Mucosa of stomach (tissue), 1 donor: ENCODE results near the gene GRHL3.

Experiments used
- H3K27me3 ChIP-seq: one replicate; pipeline ENCODE4 v1.7.0; 2013; ENCODE audit warnings: mild to moderate bottlenecking, low read length; ENCODE audit not compliant: control insufficient read depth, insufficient read depth
- H3K36me3 ChIP-seq: one replicate; pipeline ENCODE4 v1.7.0; 2013; ENCODE audit warnings: low read length; ENCODE audit not compliant: control insufficient read depth, insufficient read depth
- H3K4me1 ChIP-seq: one replicate; pipeline ENCODE4 v1.7.0; 2013; ENCODE audit warnings: mild to moderate bottlenecking, low read length; ENCODE audit not compliant: control insufficient read depth, insufficient read depth
- H3K4me3 ChIP-seq: one replicate; pipeline ENCODE4 v1.7.0; 2013; ENCODE audit warnings: low read length
- H3K9ac ChIP-seq: one replicate; pipeline ENCODE4 v1.7.0; 2013; ENCODE audit warnings: mild to moderate bottlenecking, low read length, moderate library complexity
- H3K9me3 ChIP-seq: one replicate; pipeline ENCODE4 v1.7.0; 2013; ENCODE audit warnings: mild to moderate bottlenecking, low read length, moderate library complexity; ENCODE audit not compliant: control insufficient read depth
- donor health status: Pancreatic carcinoma.

Gene GRHL3

DNA sequence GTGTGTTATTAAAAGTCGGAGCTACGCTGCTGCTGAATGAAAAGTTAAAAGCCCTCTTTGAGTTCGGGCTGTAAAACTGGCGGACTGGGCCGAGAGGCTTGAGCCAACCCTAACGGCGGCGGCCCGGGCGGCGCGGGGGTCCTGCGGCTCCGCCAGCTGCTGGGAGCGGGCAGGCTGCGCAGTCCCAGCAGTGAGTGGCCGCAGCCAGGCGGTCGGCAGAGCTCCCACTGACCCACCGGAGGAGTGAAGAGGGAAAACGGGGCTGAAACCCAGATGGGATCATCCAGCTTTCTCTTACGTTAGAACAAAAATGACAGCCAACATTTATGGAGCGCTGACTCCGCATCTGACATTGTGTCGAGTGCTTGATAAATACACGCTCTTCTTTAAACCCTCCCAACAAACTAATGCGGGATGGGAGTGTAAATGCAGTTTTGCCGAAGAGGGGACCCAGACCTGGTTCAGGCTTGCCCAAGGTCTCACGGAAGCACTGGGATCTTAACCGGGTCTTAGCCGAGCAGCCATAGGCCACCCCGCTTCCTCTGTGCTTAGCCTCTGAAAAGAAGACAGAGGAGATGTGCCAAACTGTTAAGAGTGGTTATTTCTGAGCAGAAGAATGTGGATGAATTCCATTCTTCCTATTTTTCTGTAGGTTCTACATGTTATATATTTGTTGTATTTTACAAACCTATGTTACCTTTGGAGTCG, 3.5 kb downstream of the GRHL3 start:
- H3K4me1 ChIP-seq = peaks cover 55% of the 10 kb centered on the region

DNA sequence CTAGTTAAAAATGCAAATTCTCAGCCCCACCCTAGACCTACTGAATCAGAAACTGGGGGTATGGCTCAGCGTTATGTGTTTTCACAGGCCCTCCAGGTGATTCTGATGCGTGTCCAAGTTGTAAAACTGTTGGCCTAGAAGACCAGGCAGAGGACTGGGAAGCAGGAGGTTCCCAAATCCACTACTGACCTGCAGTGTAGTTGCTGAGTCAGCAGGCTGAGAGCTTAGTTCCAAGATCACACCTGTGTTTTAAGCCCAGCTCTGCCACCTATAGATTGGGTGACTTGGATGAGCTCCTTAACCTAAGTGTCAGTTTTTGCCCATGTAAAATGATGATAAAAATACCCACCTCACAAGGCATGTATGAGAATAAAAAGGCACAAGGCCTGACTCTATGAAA, 4.1 kb downstream of the GRHL3 start:
- Histone ChIP-seq H3K9me3 (no peaks in the 10 kb centered on the region), H3K27me3 (no peaks in the 10 kb centered on the region), H3K4me1 (peaks cover 55% of the 10 kb centered on the region), H3K36me3 (no peaks in the 10 kb centered on the region), H3K4me3 (no peak overlapping the region), H3K9ac (no peak overlapping the region)

More for the DNA sequence above, 3.5 kb downstream of the GRHL3 start:
- H3K27me3 ChIP-seq = no peaks in the 10 kb centered on the region
- no peaks in the 10 kb centered on the region for H3K9me3 ChIP-seq
- peak overlapping the region; percentile 35 for H3K4me3 ChIP-seq
- no peaks in the 10 kb centered on the region for H3K36me3 ChIP-seq
- H3K9ac ChIP-seq = peak overlapping the region; percentile 83

DNA sequence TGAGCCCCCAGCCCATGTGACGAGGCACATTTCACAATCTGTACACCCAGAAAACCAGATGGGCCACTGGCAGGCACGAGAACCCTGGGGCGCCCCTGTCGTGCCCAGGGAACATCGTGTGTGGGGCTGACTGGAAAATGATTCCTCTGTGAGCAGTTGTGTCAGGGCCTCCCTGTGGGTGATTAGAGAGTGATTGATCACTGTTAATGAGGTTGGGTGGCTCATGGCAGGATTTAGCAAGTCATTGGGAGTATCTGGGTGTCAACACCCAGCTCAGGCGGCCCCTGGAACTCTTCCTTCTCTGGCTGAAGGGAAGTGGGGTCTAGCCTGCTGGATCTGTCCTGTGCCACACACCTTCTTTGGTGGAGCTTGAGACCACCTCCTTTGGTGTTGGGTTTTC, 5.7 kb downstream of the GRHL3 start:
- Histone ChIP-seq H3K36me3 (no peaks in the 10 kb centered on the region), H3K4me1 (peaks cover 39% of the 10 kb centered on the region), H3K9ac (no peak overlapping the region), H3K4me3 (no peak overlapping the region), H3K9me3 (no peaks in the 10 kb centered on the region), H3K27me3 (no peaks in the 10 kb centered on the region)

DNA sequence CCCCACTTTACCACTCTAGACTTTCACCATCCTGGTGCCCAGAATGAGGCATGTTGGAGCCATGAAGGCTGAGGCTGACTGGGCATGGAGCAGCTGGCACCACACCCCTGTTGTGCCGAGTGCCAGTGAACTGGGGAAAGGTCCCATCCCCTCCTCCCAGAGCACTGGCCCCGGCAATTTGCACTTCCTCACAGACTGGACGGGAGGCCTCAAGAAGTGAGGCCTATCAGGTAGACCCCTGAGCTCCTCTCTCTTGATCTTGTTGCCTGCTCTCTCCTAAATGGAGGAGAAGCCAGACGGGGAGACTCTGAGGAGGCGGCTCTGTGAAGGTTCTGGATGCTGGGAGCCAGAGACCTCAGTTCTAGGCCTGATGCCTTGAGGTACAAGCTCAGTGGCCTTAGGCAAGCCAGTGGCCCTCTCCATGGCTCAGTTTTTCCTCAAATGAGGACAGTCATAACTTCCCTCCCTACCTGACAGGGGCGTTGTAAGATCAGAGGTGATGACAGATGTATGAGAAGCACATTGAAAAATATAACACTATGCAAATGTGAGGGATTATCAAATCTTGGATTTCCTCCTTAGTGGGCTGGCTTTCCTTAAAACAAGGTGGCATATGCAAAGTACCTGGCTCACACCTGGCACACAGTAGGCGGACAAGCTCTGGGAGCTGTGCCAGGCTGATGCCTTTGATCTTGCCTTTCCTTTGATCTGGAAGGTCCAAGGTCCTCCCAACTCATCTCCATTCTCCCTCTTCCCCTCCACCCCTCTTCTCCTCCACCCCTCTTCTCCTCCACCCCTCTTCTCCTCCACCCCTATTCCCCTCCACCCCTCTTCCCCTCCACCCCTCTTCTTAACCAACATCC, 6.7 kb downstream of the GRHL3 start:
- no peak overlapping the region for H3K4me3 ChIP-seq
- H3K4me1 ChIP-seq = peaks cover 30% of the 10 kb centered on the region
- no peaks in the 10 kb centered on the region for H3K9me3 ChIP-seq
- no peak overlapping the region for H3K9ac ChIP-seq
- no peaks in the 10 kb centered on the region for H3K27me3 ChIP-seq
- H3K36me3 ChIP-seq = no peaks in the 10 kb centered on the region

DNA sequence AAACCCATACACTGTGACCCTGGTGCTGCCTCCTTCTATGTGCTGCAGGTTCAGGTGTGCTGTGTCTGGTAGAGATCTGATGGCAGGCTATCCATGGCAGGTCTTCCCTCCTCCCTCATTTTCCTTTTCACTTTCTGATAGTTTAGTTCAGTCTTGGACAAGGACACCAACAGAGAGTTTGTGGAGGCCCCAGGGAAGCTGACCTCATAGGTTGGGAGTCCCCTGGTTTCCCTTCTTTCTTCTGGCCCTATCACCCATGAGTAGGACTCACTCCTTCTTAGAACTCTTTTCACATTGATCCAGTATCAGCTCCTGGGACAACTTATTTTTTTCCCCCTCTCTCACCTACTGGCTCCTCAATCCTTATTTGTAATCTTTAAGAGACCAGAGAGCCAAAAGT, 8.3 kb downstream of the GRHL3 start:
- Histone ChIP-seq H3K9me3 (no peaks in the 10 kb centered on the region), H3K36me3 (no peaks in the 10 kb centered on the region), H3K4me1 (peaks cover 21% of the 10 kb centered on the region), H3K4me3 (no peak overlapping the region), H3K27me3 (no peaks in the 10 kb centered on the region), H3K9ac (no peak overlapping the region)

GRCh38 chr1:24327891-24328290, 8.7 kb downstream of the GRHL3 start:
- peaks cover 17% of the 10 kb centered on the region for H3K4me1 ChIP-seq
- no peaks in the 10 kb centered on the region for H3K9me3 ChIP-seq
- no peak overlapping the region for H3K4me3 ChIP-seq
- no peak overlapping the region for H3K9ac ChIP-seq
- no peaks in the 10 kb centered on the region for H3K27me3 ChIP-seq
- H3K36me3 ChIP-seq = no peaks in the 10 kb centered on the region

DNA sequence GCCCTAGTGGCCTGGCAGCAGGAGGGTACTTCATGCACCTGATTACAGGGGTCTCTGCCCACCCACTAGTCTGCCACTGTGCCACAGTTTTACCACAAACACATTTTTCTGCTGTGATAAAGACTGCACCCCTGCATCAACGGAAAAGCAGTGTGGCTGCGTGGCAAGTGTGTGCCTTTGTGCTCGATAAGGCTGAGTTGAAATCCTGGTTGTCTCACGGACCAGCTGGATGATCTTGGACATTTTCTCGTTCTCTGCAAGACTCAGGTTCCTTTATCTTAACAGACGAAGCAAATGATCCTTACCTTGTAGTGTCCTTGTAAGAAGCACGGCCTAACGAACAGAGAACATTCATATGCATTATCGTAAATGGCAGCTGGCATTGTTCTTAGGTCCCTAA, 10.2 kb downstream of the GRHL3 start:
- Histone ChIP-seq H3K9me3 (no peaks in the 10 kb centered on the region), H3K4me3 (no peak overlapping the region), H3K9ac (no peak overlapping the region), H3K4me1 (peaks cover 14% of the 10 kb centered on the region), H3K27me3 (no peaks in the 10 kb centered on the region), H3K36me3 (no peaks in the 10 kb centered on the region)

DNA sequence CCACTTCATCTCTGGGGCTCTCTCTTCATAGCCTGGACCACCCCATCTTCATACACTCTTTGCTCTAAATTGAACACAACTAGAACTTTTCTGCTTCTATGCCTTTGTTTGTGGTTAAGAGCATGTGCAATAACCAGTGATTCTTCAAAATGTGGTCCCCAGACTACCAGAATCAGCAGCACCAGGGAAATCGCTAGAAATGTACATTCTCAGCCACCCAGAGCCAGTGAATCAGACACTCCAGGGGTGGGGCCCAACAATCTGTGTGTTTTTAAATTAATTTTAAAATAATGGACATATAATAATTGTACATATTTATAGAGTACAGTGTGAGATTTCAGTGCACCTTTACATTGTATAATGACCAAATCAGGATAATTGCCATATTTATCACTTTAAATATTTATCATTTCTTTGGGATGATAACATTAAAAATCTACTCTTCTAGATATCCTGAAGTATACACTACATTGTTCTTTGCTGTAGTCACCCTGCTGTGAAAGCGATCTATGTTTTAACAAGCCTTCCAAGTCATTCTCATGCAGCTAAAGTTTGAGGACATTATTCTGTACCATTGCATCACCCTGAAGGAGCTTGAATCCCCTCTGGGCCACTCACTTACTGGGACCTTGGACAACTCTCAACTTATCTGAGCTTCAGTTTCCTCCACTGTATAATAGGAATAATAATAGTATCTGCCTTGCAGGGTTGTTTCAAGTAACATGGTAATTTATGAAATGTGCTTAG, 10.8 kb downstream of the GRHL3 start:
- no peaks in the 10 kb centered on the region for H3K9me3 ChIP-seq
- no peak overlapping the region for H3K4me3 ChIP-seq
- H3K4me1 ChIP-seq = peaks cover 8% of the 10 kb centered on the region
- H3K9ac ChIP-seq = no peak overlapping the region
- H3K27me3 ChIP-seq = no peaks in the 10 kb centered on the region
- no peaks in the 10 kb centered on the region for H3K36me3 ChIP-seq

DNA sequence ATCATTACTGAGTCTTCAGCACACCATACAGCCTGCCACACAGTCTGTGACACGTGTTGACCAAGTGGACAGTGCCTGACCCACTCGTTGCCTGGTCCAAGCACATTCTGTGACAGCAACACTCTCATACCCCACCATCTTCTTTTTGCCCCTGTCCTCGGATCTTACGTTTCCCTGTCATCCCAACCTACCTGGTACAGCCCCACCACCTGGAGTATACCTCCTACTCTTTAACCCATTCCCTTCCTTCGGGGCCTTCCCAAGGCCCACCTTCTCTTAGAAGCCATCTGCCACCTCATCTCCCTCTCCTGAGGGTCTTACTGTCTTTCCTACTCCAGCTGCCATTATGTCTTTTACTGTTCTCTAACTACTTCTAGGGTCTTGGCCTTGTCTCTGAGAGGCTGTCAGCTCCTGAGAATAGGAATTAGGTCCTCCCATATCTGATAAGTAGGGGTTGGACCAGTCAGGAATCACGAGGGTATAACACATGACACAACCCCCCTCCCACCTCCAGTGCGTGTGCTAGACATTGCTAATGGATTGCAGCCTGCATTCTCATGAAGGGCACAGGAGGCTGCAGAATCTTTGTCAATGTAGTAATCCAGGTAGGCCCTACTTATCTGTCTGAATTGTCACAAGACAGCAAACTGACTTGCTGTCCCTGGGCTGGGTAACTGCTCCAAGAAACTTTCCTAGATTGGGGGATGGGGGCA, 13.0 kb downstream of the GRHL3 start:
- Histone ChIP-seq H3K4me3 (no peak overlapping the region), H3K9me3 (no peaks in the 10 kb centered on the region), H3K27me3 (no peaks in the 10 kb centered on the region), H3K36me3 (no peaks in the 10 kb centered on the region), H3K4me1 (no peaks in the 10 kb centered on the region), H3K9ac (no peak overlapping the region)

DNA sequence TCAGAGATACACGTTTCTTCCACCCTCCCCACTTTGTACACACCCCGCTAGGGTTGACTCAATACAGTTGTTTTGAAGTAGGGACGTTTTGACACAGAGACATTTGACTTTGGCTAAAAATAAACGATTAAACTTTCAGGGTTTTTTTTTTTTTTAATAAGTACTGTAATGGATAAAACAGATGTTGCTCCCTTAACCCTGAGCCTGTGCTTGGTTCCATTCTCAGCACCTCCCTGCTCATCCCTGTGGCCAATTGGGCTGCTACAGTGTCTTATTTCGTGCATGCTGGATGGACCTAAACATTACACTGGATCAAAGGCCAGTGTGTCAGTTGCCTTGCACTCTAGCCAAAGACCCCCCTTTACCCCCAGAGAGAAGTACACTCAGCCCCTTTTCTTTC, 16.9 kb downstream of the GRHL3 start:
- Histone ChIP-seq H3K4me1 (no peaks in the 10 kb centered on the region), H3K27me3 (no peaks in the 10 kb centered on the region), H3K4me3 (no peak overlapping the region), H3K9me3 (no peaks in the 10 kb centered on the region), H3K36me3 (no peaks in the 10 kb centered on the region), H3K9ac (no peak overlapping the region)

DNA sequence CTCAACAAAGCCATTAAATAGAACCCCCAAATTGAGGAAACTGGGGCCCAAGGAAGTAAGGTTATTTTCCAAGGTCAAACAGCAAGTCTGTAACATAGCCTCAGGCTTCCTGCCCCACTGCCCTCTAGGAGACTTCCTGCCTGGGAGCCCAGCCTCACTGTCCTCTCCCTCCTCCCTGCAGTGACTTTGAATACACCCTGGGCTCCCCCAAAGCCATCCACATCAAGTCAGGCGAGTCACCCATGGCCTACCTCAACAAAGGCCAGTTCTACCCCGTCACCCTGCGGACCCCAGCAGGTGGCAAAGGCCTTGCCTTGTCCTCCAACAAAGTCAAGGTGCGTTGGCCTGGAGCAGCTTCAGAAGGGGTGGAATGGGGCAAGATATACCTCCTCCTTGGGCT, 18.3 kb downstream of the GRHL3 start:
- Histone ChIP-seq H3K9ac (no peak overlapping the region), H3K4me1 (no peaks in the 10 kb centered on the region), H3K36me3 (no peaks in the 10 kb centered on the region), H3K9me3 (no peaks in the 10 kb centered on the region), H3K27me3 (no peaks in the 10 kb centered on the region), H3K4me3 (no peak overlapping the region)
